Adrenal gland (tissue), 12 donors: Measurements from ENCODE around the gene ASB2. TPM values are rescaled to one million over a fixed set of nuclear protein-coding genes. Genes with fewer than 3 reads are reported as not detected.

Source experiments
- DNase-seq, 7 donors: peaks; one replicate each; pipeline ENCODE4 v3.0.0-alpha.2; 2019 to 2020
- H3K27ac ChIP-seq, 5 donors: fragments of 200-600 bp; sonication (generic) in 4 of 5; 1 replicate in 3 of 5; 2 replicates in 2 of 5; pipeline versions ENCODE4 v1.5.1 to v1.8.0; 2016 to 2020; ENCODE audit warnings: mild to moderate bottlenecking in 1 of 5
- H3K27me3 ChIP-seq: fragments of 200-600 bp; 2 replicates; pipeline ENCODE4 v1.8.0; 2021
- H3K36me3 ChIP-seq, 2 donors: fragments of 200-600 bp; replicated peaks in 1 of 2; 1 replicate in 1 of 2; 2 replicates in 1 of 2; pipeline versions ENCODE4 v1.5.1 to v1.8.0; 2018 to 2022
- H3K4me1 ChIP-seq, 2 donors: fragments of 200-600 bp; replicated peaks in 1 of 2; 1 replicate in 1 of 2; 2 replicates in 1 of 2; pipeline versions ENCODE4 v1.5.1 to v1.8.0; 2018 to 2021
- H3K4me3 ChIP-seq, 4 donors: fragments of 200-600 bp; sonication (generic) in 3 of 4; one replicate each; pipeline ENCODE4 v1.5.1; 2016 to 2018
- H3K9me3 ChIP-seq, 3 donors: fragments of 200-600 bp; sonication (generic) in 1 of 3; replicated peaks in 1 of 3; 1 replicate in 2 of 3; 2 replicates in 1 of 3; pipeline versions ENCODE4 v1.5.1 to v1.8.0; 2016 to 2021
- POLR2A ChIP-seq, 2 donors: fragments of 450-650 bp; IDR thresholded peaks; one replicate each; pipeline ENCODE4 v1.6.1; 2017; ENCODE audit warnings: antibody characterized with exemption in 2 of 2, mild to moderate bottlenecking in 2 of 2, moderate library complexity in 1 of 2
- WGBS, 4 donors: extraction: QIAGEN DNeasy Blood & Tissue Kit in 2 of 4; methylation state at CpG; one replicate each; pipeline versions ENCODE4 v1.1.5 to v1.1.7; 2013 to 2017; 5-methylcytosine and 5-hydroxymethylcytosine counted together
- intact Hi-C, 2 donors: fragments of 100-400 bp; cut with DNase I; formaldehyde crosslinking; loops; one replicate each; pipeline versions ENCODE4 v1.14.1 to v1.15.0; 2022 to 2023
- polyA plus RNA-seq, 3 donors: library from polyadenylated mRNA; stranded (reverse); fragments of 200-250 nt in 2 of 3; fragments of 350-450 nt in 1 of 3; fragmentation: Illumina TruSeq in 1 of 3; extraction: RNeasy Lipid Tissue Mini Kit (QIAGEN cat#74804) in 1 of 3; gene quantifications; one replicate each; pipeline ENCODE4 v1.2.3, GENCODE V29; 2013 to 2014
- total RNA-seq, 9 donors: library from RNA; depleted of rRNA in 4 of 9; stranded (reverse); fragments of >200 nt in 4 of 9; fragments of 120-200 nt in 1 of 9; fragmentation: NEBNext Ultra II Directional in 1 of 9; extraction: Animal tissue kit (Norgen Biotek cat#: 25700) in 1 of 9; gene quantifications; one replicate each; pipeline versions ENCODE4 v1.1.0 to v1.2.4, GENCODE V29; 2013 to 2023
- TF ChIP-seq, protein P1 (sequence below), 6 experiments: fragments of 450-650 bp in 4 of 6; fragments of 200-600 bp in 2 of 6; sonication (generic) in 1 of 6; IDR thresholded peaks; 1 replicate in 5 of 6; 2 replicates in 1 of 6; pipeline versions ENCODE4 v1.5.1 to v1.8.0; 2016 to 2021; ENCODE audit warnings: antibody characterized with exemption in 6 of 6, mild to moderate bottlenecking in 2 of 6, moderate library complexity in 1 of 6
- donor health status: healthy with polysubstance abuse.
- donor health status: Bipolar disorder and iron deficiency.
- donor health status: DM: yes; HTN: yes; CAD: no.
- donor health status: DM: no; HTN: no; CAD: no.
- donor health status: DM: no; HTN: no; CAD: no.
- donor health status: DM: yes; HTN: yes; CAD: no.

Gene ASB2
- total and polyA plus RNA-seq, 12 donors: 0.19 to 5.9 (median 0.66) TPM; not detected in 1

DNA sequence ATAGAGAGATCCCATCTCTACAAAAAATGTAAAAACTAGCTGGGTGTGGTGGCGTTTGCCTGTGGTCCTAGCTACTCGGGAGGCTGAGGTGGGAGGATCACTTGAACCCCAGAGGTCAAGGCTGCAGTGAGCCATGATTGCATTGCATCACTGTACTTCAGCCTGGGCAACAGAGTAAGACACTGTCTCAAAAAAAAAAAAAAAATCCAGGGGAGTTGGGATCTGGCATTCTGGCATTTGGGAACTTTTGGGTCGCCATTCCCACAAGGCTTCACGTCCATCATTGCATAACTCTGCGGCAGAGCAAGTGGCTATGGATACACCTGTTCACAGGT is 83.9 kb downstream of the ASB2 start:
- TF ChIP-seq POLR2A (IDR thresholded peaks at IDR 0.05): no peak
- TF ChIP-seq, protein P1, sequence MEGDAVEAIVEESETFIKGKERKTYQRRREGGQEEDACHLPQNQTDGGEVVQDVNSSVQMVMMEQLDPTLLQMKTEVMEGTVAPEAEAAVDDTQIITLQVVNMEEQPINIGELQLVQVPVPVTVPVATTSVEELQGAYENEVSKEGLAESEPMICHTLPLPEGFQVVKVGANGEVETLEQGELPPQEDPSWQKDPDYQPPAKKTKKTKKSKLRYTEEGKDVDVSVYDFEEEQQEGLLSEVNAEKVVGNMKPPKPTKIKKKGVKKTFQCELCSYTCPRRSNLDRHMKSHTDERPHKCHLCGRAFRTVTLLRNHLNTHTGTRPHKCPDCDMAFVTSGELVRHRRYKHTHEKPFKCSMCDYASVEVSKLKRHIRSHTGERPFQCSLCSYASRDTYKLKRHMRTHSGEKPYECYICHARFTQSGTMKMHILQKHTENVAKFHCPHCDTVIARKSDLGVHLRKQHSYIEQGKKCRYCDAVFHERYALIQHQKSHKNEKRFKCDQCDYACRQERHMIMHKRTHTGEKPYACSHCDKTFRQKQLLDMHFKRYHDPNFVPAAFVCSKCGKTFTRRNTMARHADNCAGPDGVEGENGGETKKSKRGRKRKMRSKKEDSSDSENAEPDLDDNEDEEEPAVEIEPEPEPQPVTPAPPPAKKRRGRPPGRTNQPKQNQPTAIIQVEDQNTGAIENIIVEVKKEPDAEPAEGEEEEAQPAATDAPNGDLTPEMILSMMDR (IDR thresholded peaks at IDR 0.05): no peak
- Histone ChIP-seq H3K4me1 (peaks cover 0 to 5% of the 10 kb centered on the region in 2 donors), H3K27ac (no peak overlapping the region), H3K36me3 (no peaks in the 10 kb centered on the region), H3K4me3 (no peak overlapping the region), H3K27me3 (peaks cover 5% of the 10 kb centered on the region), H3K9me3 (no peaks in the 10 kb centered on the region)
- 56 to 63% (median 61%) methylated on average over 4 to 5 of the region's 5 CpGs for WGBS, 4 donors
- no peak for DNase-seq
- intact Hi-C loops: loop anchor here (5.0 to 10.0 kb wide), 2 partner anchors 235 to 238 kb away; no protein-coding TSS in a partner anchor

DNA sequence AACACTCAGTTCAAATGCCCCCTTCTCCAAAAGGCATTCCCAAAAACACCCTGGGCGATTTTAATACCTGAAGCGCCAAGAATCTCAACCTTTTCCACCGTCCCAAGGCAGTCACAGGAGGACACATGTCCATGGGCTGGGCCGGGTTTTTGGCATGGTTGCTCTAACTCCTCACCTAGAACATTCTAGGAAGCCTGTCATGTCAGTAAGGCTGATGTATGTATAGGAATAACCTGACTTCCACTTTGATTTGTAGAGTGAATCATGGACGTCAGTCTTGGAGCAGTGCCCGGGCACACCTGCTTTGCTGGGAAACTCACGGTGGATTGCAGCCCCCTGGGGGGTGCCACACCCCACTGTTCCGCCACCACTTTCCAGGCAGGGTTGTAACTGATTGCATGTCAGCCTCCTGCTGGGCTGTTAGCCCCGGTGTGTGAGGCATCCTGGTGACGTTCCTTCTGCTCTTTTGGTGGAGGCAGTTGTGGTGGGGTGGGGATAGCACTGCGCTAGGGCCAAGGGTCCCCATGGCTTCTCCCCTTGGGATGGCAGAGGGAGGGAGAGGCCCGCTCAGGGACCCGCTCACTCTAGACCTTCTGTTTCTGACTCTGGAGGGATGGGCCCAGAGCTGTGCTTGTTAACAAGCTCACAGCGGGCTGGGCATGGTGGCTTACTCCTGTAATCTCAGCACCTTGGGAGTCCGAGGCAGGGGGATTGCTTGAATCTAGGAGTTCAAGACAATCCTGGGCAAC is 84.4 kb downstream of the ASB2 start:
- no peak overlapping the region for H3K27ac ChIP-seq
- no peaks in the 10 kb centered on the region for H3K9me3 ChIP-seq
- no peaks in the 10 kb centered on the region for H3K36me3 ChIP-seq
- 68 to 87% (median 73%) methylated on average over 8 to 15 of the region's 15 CpGs for WGBS, 4 donors
- intact Hi-C loops: loop anchor here (5.0 to 10.0 kb wide), 2 partner anchors 235 to 237 kb away; no protein-coding TSS in a partner anchor
- no peak overlapping the region for H3K4me3 ChIP-seq
- H3K27me3 ChIP-seq: peaks cover 5% of the 10 kb centered on the region
- peaks cover 0 to 5% of the 10 kb centered on the region in 2 donors for H3K4me1 ChIP-seq
- DNase-seq: no peak
- TF ChIP-seq POLR2A (IDR thresholded peaks at IDR 0.05): no peak
- TF ChIP-seq, protein P1 (IDR thresholded peaks at IDR 0.05): no peak

DNA sequence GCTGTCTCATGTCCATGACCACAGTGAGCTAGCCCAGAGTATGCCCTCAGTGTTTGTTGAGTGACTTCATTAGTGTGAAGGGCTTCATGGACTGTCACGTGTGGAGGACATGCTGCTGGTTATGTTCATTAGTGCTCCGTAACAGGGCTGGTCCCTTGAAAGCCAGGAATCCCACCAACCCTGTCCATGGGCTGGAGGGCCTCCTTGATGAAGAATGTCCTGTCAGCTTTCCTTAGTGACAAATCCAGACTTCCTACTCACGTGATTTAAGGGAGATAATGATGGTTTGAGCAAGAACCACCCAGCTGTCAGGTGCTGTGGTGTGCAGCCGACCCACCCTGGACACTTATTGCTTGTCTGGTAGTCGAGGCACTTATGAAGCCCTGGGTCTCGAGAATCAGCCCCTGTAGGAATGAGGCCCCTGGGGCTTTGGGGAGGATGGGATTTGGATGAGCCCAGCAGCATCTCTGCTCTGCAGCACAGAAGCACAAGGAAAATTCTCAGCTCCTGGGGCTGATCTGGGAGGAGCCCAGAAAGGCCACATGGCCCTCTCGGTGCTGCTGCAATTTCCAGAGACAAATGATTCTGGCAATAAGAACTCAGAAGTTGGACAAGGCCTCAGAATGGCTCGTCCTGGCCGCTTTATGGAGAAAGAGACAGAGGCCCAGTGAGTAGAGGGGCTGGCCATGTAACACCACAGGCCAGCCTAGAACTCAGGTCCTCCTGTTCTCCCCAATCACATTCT is 86.5 kb downstream of the ASB2 start:
- Histone ChIP-seq H3K27me3 (no peaks in the 10 kb centered on the region), H3K4me1 (peaks cover 0 to 5% of the 10 kb centered on the region in 2 donors), H3K36me3 (no peaks in the 10 kb centered on the region), H3K9me3 (no peaks in the 10 kb centered on the region), H3K27ac (no peak overlapping the region), H3K4me3 (no peak overlapping the region)
- DNase-seq: no peak
- 66 to 74% (median 69%) methylated on average over 2 to 9 of the region's 9 CpGs for WGBS, 4 donors
- TF ChIP-seq, protein P1 (IDR thresholded peaks at IDR 0.05): no peak
- no peak for TF ChIP-seq POLR2A (IDR thresholded peaks at IDR 0.05)
- intact Hi-C loops: loop anchor here (5.0 to 10.0 kb wide), 2 partner anchors 233 to 235 kb away; no protein-coding TSS in a partner anchor

DNA sequence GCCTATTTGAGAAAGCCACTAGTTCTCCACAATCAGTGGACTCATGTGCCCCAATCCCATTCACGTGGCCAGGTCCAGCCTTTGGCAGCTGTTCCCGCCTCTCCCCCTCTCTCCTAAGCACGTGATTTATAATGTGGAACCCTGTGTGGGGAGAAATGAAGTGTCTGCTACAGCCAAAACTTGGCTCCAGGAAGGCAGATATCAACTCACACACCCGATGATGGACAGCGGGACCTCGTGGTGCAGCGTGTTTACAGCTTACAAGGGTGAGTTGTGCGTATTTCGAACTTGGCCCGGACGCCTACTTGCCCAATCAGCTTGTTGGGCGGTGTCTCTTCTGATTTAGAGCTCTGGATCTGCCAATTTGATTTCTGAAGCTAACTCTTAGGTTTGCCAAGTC is 87.4 kb downstream of the ASB2 start:
- 55 to 72% (median 63%) methylated on average over 12 of the region's 12 CpGs for WGBS, 4 donors
- no peaks in the 10 kb centered on the region for H3K36me3 ChIP-seq
- H3K4me1 ChIP-seq: peaks cover 0 to 5% of the 10 kb centered on the region in 2 donors
- no peak for DNase-seq
- intact Hi-C loops: no loop called here
- no peak for TF ChIP-seq POLR2A (IDR thresholded peaks at IDR 0.05)
- TF ChIP-seq, protein P1 (IDR thresholded peaks at IDR 0.05): no peak
- no peaks in the 10 kb centered on the region for H3K9me3 ChIP-seq
- no peak overlapping the region for H3K27ac ChIP-seq
- no peak overlapping the region for H3K4me3 ChIP-seq
- H3K27me3 ChIP-seq: no peaks in the 10 kb centered on the region
